Smooth muscle cell of the pulmonary artery (primary cell): ENCODE results near the gene MUTYH. TPM values are rescaled to one million over a fixed set of nuclear protein-coding genes. Genes with fewer than 3 reads are reported as not detected.

Experiments used
- total RNA-seq: library from RNA; depleted of rRNA; stranded (reverse); fragments of >200 nt; gene quantifications from 2 replicates; pipeline ENCODE4 v1.2.3, GENCODE V29; 2014

MUTYH gene
- 8.7 and 12.1 TPM in 2 replicates for total RNA-seq

DNA sequence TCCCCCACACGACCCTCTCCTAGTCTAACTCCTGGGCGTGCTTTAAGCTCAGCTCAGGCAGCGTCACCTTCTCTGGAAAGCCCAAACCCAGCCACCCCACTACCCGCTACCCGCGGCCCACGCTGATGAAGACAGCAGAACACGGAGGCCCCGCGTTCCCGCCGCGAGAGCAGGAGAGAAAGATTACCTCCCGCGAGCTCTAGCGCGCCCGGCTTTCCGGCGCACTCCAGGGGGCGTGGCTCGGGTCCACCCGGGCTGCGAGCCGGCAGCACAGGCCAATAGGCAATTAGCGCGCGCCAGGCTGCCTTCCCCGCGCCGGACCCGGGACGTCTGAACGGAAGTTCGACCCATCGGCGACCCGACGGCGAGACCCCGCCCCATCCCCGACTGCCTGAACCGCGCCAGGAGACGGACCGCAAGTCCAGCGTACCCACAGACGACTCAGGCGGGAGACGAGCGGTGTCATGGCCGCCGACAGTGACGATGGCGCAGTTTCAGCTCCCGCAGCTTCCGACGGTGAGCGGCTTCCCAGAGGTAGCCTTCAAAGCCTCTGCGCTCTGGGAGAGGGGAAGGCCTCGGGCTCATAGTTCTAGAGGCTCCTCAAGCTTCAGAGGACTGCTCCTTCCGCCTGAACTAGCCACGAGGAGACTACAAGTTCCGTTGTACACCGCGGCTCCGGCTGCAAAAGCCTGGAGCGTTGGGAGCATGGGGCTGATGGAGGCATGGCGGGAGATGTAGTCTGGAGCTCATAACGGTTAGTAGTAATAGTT lies at the start of gene MUTYH, which contains the start of gene TOE1:
TSS of gene MUTYH (minus strand) at position 652 of the 770 bp plus-strand sequence. CDS start 5,935 bp downstream, outside the sequence.
TSS of gene TOE1 (plus strand) at position 382 of the 770 bp plus-strand sequence. CDS start at position 465, 83 bp downstream.

DNA sequence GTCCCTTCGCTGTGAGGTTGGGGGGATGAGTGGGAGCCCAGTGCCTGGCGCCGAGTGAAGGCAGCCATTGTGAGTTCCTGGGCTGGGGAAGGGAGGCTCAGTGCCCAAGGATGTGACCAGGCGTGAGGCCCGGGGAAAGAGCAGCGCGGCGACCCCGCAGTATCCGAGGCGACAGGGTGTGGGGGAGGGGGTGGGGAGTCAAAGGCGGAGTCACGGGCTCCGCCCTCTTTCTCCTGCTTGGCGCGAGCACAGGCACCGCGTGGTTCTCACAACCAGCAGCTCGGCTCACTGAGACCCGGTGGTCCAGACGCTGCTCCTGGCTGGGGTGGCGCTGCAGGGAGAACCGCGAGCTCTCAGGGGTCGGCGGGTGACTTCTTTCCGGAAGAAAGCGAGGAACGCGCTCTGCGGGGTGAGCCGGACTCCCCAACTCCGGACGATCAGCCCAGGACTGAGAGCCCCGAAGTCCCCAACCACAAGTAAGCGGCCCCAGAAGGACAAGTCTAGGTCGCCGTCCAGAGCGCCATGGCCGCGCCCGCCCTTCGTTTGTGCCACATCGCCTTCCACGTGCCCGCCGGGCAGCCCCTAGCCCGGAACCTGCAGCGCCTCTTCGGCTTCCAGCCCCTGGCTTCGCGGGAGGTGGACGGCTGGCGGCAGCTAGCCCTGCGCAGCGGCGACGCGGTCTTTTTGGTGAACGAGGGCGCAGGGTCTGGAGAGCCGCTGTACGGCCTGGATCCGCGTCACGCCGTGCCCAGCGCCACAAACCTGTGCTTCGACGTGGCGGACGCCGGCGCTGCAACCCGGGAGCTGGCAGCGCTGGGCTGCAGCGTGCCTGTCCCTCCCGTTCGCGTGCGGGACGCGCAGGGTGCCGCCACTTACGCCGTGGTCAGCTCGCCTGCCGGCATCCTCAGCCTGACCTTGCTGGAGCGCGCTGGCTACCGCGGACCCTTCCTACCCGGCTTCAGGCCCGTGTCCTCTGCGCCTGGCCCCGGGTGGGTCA lies 13.3 kb downstream of the MUTYH start, which contains the start of gene HPDL:
TSS of gene HPDL (plus strand) at position 269 of the 997 bp plus-strand sequence. CDS start at position 523, 254 bp downstream.

Other genes with a start within 250 kb of the MUTYH start
- 0.99 and 2.0 TPM in 2 replicates for gene ZSWIM5, start 133.8 kb downstream of the MUTYH start, total RNA-seq
- 0.33 and 0.86 TPM in 2 replicates for gene HPDL, start 13.5 kb downstream of the MUTYH start, total RNA-seq
- 7.6 and 7.8 TPM in 2 replicates for gene TOE1, start 270 bp downstream of the MUTYH start, total RNA-seq
- 1.3 and 4.9 TPM in 2 replicates for gene TESK2, start 150.7 kb upstream of the MUTYH start, total RNA-seq
- 0.59 and 0.78 TPM in 2 replicates for gene CCDC163, start 159.6 kb upstream of the MUTYH start, total RNA-seq
- 2.9 and 3.3 TPM in 2 replicates for gene MMACHC, start 159.9 kb upstream of the MUTYH start, total RNA-seq
- gene PRDX1, start 181.4 kb upstream of the MUTYH start, total RNA-seq: 350 and 387 TPM in 2 replicates
- gene AKR1A1, start 210.4 kb upstream of the MUTYH start, total RNA-seq: 113 and 120 TPM in 2 replicates
- gene NASP, start 243.6 kb upstream of the MUTYH start, total RNA-seq: 15.3 and 23.1 TPM in 2 replicates